Gastrocnemius medialis (tissue), 4 donors: ENCODE data around the gene EMC7. TPM values are rescaled to one million over a fixed set of nuclear protein-coding genes. Genes with fewer than 3 reads are reported as not detected.

Experiments
- ATAC-seq, 2 donors: fragments of 150-250 bp; one replicate each; pipeline ENCODE4 v1.9.1; 2016
- DNase-seq, 2 donors: peaks; one replicate each; pipeline ENCODE4 v3.0.0-alpha.2; 2019
- H3K27ac ChIP-seq, 4 donors: fragments of 200-600 bp; sonication (generic); 1 replicate in 1 of 4; 2 replicates in 3 of 4; pipeline ENCODE4 v1.5.1; 2016 to 2018; ENCODE audit warnings: mild to moderate bottlenecking in 2 of 4, moderate library complexity in 1 of 4
- H3K27me3 ChIP-seq, 3 donors: fragments of 200-600 bp; sonication (generic) in 2 of 3; 1 replicate in 1 of 3; 2 replicates in 2 of 3; pipeline versions ENCODE4 v1.5.1 to v1.6.0; 2016 to 2019; ENCODE audit warnings: mild to moderate bottlenecking in 1 of 3, moderate library complexity in 1 of 3
- H3K36me3 ChIP-seq, 2 donors: fragments of 200-600 bp; sonication (generic) in 1 of 2; one replicate each; pipeline ENCODE4 v1.5.1; 2017 to 2018
- H3K4me1 ChIP-seq, 2 donors: fragments of 200-600 bp; sonication (generic) in 1 of 2; one replicate each; pipeline ENCODE4 v1.5.1; 2016 to 2017; ENCODE audit warnings: mild to moderate bottlenecking in 2 of 2
- H3K4me3 ChIP-seq, 4 donors: fragments of 200-600 bp; sonication (generic) in 3 of 4; 1 replicate in 1 of 4; 2 replicates in 3 of 4; pipeline ENCODE4 v1.5.1; 2016 to 2019; ENCODE audit warnings: mild to moderate bottlenecking in 2 of 4
- H3K9me3 ChIP-seq, 3 donors: fragments of 200-600 bp; sonication (generic) in 2 of 3; 1 replicate in 1 of 3; 2 replicates in 2 of 3; pipeline ENCODE4 v1.5.1; 2016 to 2019
- CTCF ChIP-seq, 5 experiments: fragments of 450-650 bp in 3 of 5; fragments of 200-600 bp in 2 of 5; sonication (generic) in 2 of 5; IDR thresholded peaks in 4 of 5; conservative IDR thresholded peaks in 1 of 5; 1 replicate in 4 of 5; 2 replicates in 1 of 5; pipeline ENCODE4 v1.5.1; 2016 to 2019; ENCODE audit warnings: antibody characterized with exemption in 5 of 5, mild to moderate bottlenecking in 3 of 5, moderate library complexity in 3 of 5
- POLR2A ChIP-seq, 2 donors: fragments of 450-650 bp; IDR thresholded peaks; one replicate each; pipeline ENCODE4 v1.6.1; 2017; ENCODE audit warnings: antibody characterized with exemption in 2 of 2, mild to moderate bottlenecking in 2 of 2, moderate library complexity in 2 of 2
- in situ Hi-C, 4 donors: fragments of 200-750 bp; cut with MboI; loops; one replicate each; pipeline versions ENCODE4 v1.15.0 to v1.8.0; 2017; ENCODE audit warnings: low sequenced_read_pairs in 4 of 4
- intact Hi-C: fragments of 100-400 bp; cut with DNase I; formaldehyde crosslinking; loops from one replicate; pipeline ENCODE4 v1.15.1; 2023; ENCODE audit warnings: low total_unique reads
- total RNA-seq, 4 donors: library from RNA; depleted of rRNA; stranded (reverse); fragments of >200 nt; gene quantifications; one replicate each; pipeline versions ENCODE4 v1.1.0 to v1.2.3, GENCODE V29; 2016

Gene EMC7
- total RNA-seq, 4 donors from 2014 or later, result 36.6 to 66.8 (median 48.3) TPM

- intact Hi-C loops, result no loop called here
- DNase-seq (no peak), ATAC-seq (no peak)
- H3K27me3 ChIP-seq, result no peaks in the 10 kb centered on the region
- no peak overlapping the region for H3K4me3 ChIP-seq
- H3K9me3 ChIP-seq, result no peaks in the 10 kb centered on the region
- TF ChIP-seq CTCF (IDR thresholded peaks at IDR 0.05 in 4 of 5, conservative IDR thresholded peaks at IDR 0.05 in 1 of 5) (no peak), POLR2A (IDR thresholded peaks at IDR 0.05) (no peak)
- H3K4me1 ChIP-seq, result no peaks in the 10 kb centered on the region
- H3K36me3 ChIP-seq, result no peaks in the 10 kb centered on the region
- H3K27ac ChIP-seq, result no peak overlapping the region
- in situ Hi-C loops, result loop anchor here in 1 of 4 donors (10.0 kb wide), 1 partner anchor 56 kb away; the partner anchor contains the start of genes EMC7 and PGBD4
These were observed 52.5 kb downstream of the EMC7 start for GRCh38 chr15:34049112-34049511.

GRCh38 chr15:34047893-34048775, 53.5 kb downstream of the EMC7 start:
- no peaks in the 10 kb centered on the region for H3K36me3 ChIP-seq
- no peaks in the 10 kb centered on the region for H3K27me3 ChIP-seq
- intact Hi-C loops (no loop called here), in situ Hi-C loops (loop anchor here in 1 of 4 donors (10.0 kb wide), 1 partner anchor 57 kb away; the partner anchor contains the start of genes EMC7 and PGBD4)
- H3K4me3 ChIP-seq, result no peak overlapping the region
- TF ChIP-seq POLR2A (IDR thresholded peaks at IDR 0.05) (no peak), CTCF (IDR thresholded peaks at IDR 0.05 in 4 of 5, conservative IDR thresholded peaks at IDR 0.05 in 1 of 5) (no peak)
- no peak for ATAC-seq
- no peaks in the 10 kb centered on the region for H3K4me1 ChIP-seq
- H3K27ac ChIP-seq, result no peak overlapping the region
- no peak for DNase-seq
- no peaks in the 10 kb centered on the region for H3K9me3 ChIP-seq

- no peak for TF ChIP-seq CTCF (IDR thresholded peaks at IDR 0.05 in 4 of 5, conservative IDR thresholded peaks at IDR 0.05 in 1 of 5)
- no peak for TF ChIP-seq POLR2A (IDR thresholded peaks at IDR 0.05)
- in situ Hi-C loops (loop anchor here in 1 of 4 donors (10.0 kb wide), 1 partner anchor 58 kb away; the partner anchor contains the start of genes EMC7 and PGBD4), intact Hi-C loops (no loop called here)
These were observed 55.1 kb downstream of the EMC7 start for GRCh38 chr15:34046471-34047145.

GRCh38 chr15:34043813-34044212, 57.8 kb downstream of the EMC7 start:
- no peak for DNase-seq
- no peaks in the 10 kb centered on the region for H3K27me3 ChIP-seq
- H3K27ac ChIP-seq, result no peak overlapping the region
- in situ Hi-C loops, result loop anchor here in 1 of 4 donors (10.0 kb wide), 1 partner anchor 61 kb away; the partner anchor contains the start of genes EMC7 and PGBD4
- H3K9me3 ChIP-seq, result no peaks in the 10 kb centered on the region
- no peak for ATAC-seq
- peaks cover 6 to 9% of the 10 kb centered on the region in 2 donors for H3K4me1 ChIP-seq
- H3K4me3 ChIP-seq, result no peak overlapping the region
- TF ChIP-seq CTCF (IDR thresholded peaks at IDR 0.05 in 4 of 5, conservative IDR thresholded peaks at IDR 0.05 in 1 of 5) (no peak), POLR2A (IDR thresholded peaks at IDR 0.05) (no peak)
- H3K36me3 ChIP-seq, result no peaks in the 10 kb centered on the region
- intact Hi-C loops, result no loop called here

More at GRCh38 chr15:34046471-34047145, 55.1 kb downstream of the EMC7 start:
- ATAC-seq, result no peak
- no peaks in the 10 kb centered on the region for H3K9me3 ChIP-seq
- H3K27ac ChIP-seq, result no peak overlapping the region
- H3K4me3 ChIP-seq, result no peak overlapping the region
- H3K36me3 ChIP-seq, result no peaks in the 10 kb centered on the region
- no peaks in the 10 kb centered on the region for H3K27me3 ChIP-seq
- no peak for DNase-seq
- no peaks in the 10 kb centered on the region for H3K4me1 ChIP-seq
